Right lobe of liver (tissue), 6 donors: ENCODE measurements around the gene KCNJ5. TPM values are rescaled to one million over a fixed set of nuclear protein-coding genes. Genes with fewer than 3 reads are reported as not detected.

Experiments
- ATAC-seq, 4 donors: fragments of 200-7000 bp; cut with Tn5 transposase; one replicate each; pipeline ENCODE4 v1.9.1; 2020; ENCODE audit warnings: mild to moderate bottlenecking in 4 of 4, moderate library complexity in 4 of 4
- DNase-seq, 3 donors: peaks; one replicate each; pipeline ENCODE4 v3.0.0-alpha.2; 2020
- H3K27ac ChIP-seq, 3 donors: fragments of 200-600 bp; one replicate each; pipeline ENCODE4 v1.8.0; 2022
- H3K27me3 ChIP-seq, 2 donors: fragments of 200-600 bp; one replicate each; pipeline ENCODE4 v1.8.0; 2022
- H3K36me3 ChIP-seq, 4 donors: fragments of 200-600 bp; sonication (generic) in 1 of 4; one replicate each; pipeline versions ENCODE4 v1.5.1 to v1.8.0; 2017 to 2022; ENCODE audit warnings: control low read depth in 1 of 4
- H3K4me1 ChIP-seq, 4 donors: fragments of 200-600 bp; sonication (generic) in 1 of 4; one replicate each; pipeline versions ENCODE4 v1.5.1 to v1.8.0; 2017 to 2022; ENCODE audit warnings: control low read depth in 1 of 4
- H3K4me3 ChIP-seq, 3 donors: fragments of 200-600 bp; one replicate each; pipeline ENCODE4 v1.8.0; 2022
- H3K9me3 ChIP-seq, 4 donors: fragments of 200-600 bp; sonication (generic) in 1 of 4; one replicate each; pipeline versions ENCODE4 v1.5.1 to v1.8.0; 2017 to 2022; ENCODE audit warnings: control low read depth in 1 of 4
- CTCF ChIP-seq, 4 donors: fragments of 200-600 bp in 3 of 4; fragments of 450-650 bp in 1 of 4; IDR thresholded peaks; one replicate each; pipeline versions ENCODE4 v1.5.1 to v1.8.0; 2016 to 2022; ENCODE audit warnings: antibody characterized with exemption in 4 of 4, mild to moderate bottlenecking in 2 of 4
- POLR2A ChIP-seq: fragments of 450-650 bp; IDR thresholded peaks from one replicate; pipeline ENCODE4 v1.6.1; 2017; ENCODE audit warnings: antibody characterized with exemption, mild to moderate bottlenecking
- WGBS: methylation state at CpG from one replicate; pipeline ENCODE4 v1.1.6; 2018; ENCODE audit warnings: low coverage, low lambda C conversion rate; ENCODE audit not compliant: insufficient coverage; ENCODE audit errors: missing lambda C conversion rate; 5-methylcytosine and 5-hydroxymethylcytosine counted together
- intact Hi-C, 2 donors: fragments of 100-400 bp; cut with DNase I; formaldehyde crosslinking; loops; one replicate each; pipeline versions ENCODE4 v1.11.2 to v1.14.1; 2022
- total RNA-seq, 6 experiments: library from RNA; depleted of rRNA in 2 of 6; stranded (reverse); fragments of >200 nt in 2 of 6; fragmentation: NEBNext Ultra II Directional in 3 of 6; extraction: Animal tissue kit (Norgen Biotek cat#: 25700) in 3 of 6; gene quantifications; one replicate each; pipeline versions ENCODE4 v1.1.0 to v1.2.4, GENCODE V29; 2016 to 2023
- donor health status: DM: no; HTN: yes; CAD: no.
- donor health status: DM: no; HTN: no; CAD: no.
- donor health status: DM: no; HTN: no; CAD: no.
- donor health status: DM: no; HTN: yes; CAD: no.
- donor health status: DM: no; HTN: yes; CAD: no.

The KCNJ5 gene
- total RNA-seq, 6 experiments from 2014 or later: 0.05 to 0.80 (median 0.11) TPM

- Histone ChIP-seq H3K4me3 (no peak overlapping the region), H3K36me3 (peaks cover 0 to 32% (median 5%) of the 10 kb centered on the region in 4 donors), H3K27me3 (no peaks in the 10 kb centered on the region), H3K9me3 (no peaks in the 10 kb centered on the region), H3K4me1 (peaks cover 0 to 3% (median 0%) of the 10 kb centered on the region in 4 donors), H3K27ac (no peak overlapping the region)
- 85% methylated on average over 6 of the region's 6 CpGs for WGBS
- no peak for DNase-seq
- intact Hi-C loops: no loop called here
- ATAC-seq: no peak
- TF ChIP-seq CTCF (IDR thresholded peaks at IDR 0.05): no peak
- no peak for TF ChIP-seq POLR2A
These were observed 76.4 kb downstream of the KCNJ5 start for GRCh38 chr11:128967578-128967977.

- TF ChIP-seq CTCF (IDR thresholded peaks at IDR 0.05): no peak
- TF ChIP-seq POLR2A: no peak
- DNase-seq (no peak), ATAC-seq (no peak)
- H3K9me3 ChIP-seq: no peaks in the 10 kb centered on the region
- H3K4me3 ChIP-seq: no peak overlapping the region
- H3K36me3 ChIP-seq: peaks cover 0 to 46% (median 8%) of the 10 kb centered on the region in 4 donors
- 88% methylated on average over 3 of the region's 9 CpGs for WGBS
- H3K4me1 ChIP-seq: peaks cover 0 to 3% (median 0%) of the 10 kb centered on the region in 4 donors
- no peaks in the 10 kb centered on the region for H3K27me3 ChIP-seq
- H3K27ac ChIP-seq: no peak overlapping the region
- intact Hi-C loops: no loop called here
These were observed 77.8 kb downstream of the KCNJ5 start for GRCh38 chr11:128968916-128969315.

Other genes with a start within 250 kb of the KCNJ5 start
- gene FLI1, start 197.3 kb upstream of the KCNJ5 start, total RNA-seq: 1 to 10 TPM; 3.8 to 7.9 (median 6.2) TPM
- gene KCNJ1, start 24.1 kb upstream of the KCNJ5 start, total RNA-seq: not detected
- gene TP53AIP1, start 51.5 kb downstream of the KCNJ5 start, total RNA-seq: under 1 TPM in 1 of 6 experiments, not detected in 5; 0.22 TPM